NCI-H2227 (cell line): Measurements from ENCODE around the gene TMEM95.

ENCODE experiments used
- DNase-seq: peaks from one replicate; lab custom pipeline; 2025; ENCODE audit not compliant: unreplicated experiment; lab: John Stamatoyannopoulos, UW

Gene TMEM95, protein sequence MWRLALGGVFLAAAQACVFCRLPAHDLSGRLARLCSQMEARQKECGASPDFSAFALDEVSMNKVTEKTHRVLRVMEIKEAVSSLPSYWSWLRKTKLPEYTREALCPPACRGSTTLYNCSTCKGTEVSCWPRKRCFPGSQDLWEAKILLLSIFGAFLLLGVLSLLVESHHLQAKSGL

DNA sequence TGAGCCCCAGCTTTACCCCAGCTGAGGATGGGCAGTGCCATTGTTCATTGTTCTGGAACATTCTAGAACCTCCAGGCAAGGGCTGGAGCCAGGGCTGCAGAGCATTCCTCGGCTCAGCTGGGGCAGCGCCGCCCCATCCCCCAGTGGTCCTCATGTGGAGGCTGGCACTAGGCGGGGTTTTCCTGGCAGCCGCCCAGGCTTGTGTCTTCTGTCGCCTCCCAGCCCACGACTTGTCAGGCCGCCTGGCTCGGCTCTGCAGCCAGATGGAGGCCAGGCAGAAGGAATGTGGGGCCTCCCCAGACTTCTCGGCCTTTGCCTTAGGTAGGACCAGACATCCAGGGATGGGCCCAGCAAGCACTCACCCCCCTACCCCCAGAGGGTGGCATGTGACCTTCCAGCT lies at the start of gene TMEM95:
Gene TMEM95 (plus strand): TSS at position 104 of the 400 bp plus-strand sequence. CDS start 49 bp downstream, at position 153.
- peak; percentile 8 for DNase-seq

DNA sequence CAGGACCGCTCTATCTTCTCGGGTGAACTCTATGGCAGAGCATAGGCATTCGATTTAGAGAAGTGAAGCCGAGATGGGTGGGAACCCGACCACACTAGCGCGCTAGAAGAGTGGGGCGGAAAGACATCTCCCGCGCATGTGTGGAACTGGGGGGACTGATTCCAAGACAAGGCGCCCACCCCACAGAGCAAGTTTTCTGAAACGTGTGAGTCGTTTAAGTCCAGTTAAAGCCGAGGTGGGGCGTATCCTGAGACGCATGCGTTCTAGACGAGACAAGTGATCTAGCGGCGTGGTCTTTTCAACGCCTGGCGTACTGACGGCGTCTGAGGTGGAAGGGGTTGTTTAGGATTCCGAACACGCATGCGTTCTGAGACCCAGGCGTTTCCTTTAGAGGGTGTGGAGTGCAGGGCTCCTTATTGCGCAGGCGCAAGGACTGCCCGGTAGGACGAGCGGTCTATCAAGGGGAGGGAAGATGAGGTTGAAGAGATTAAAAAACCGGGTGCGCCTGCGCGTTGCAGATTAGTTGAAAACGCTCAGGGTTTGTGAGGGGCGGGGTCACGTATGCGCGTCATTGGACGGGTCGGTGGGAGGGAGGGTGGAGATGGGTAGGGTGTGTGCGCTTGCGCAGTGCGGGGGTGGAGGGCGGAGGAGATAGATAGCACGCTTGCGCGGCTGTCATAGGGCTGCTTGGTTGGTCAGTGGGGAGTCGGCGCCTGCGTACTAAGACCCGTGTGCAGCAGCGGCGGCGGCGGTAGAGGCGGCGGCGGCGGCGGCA lies 47.9 kb upstream of the TMEM95 start, which contains the start of gene EIF5A:
Gene EIF5A (plus strand): TSS at position 718 of the 775 bp plus-strand sequence. CDS start 2,008 bp downstream, outside the sequence.
- DNase-seq: peak; percentile 99

DNA sequence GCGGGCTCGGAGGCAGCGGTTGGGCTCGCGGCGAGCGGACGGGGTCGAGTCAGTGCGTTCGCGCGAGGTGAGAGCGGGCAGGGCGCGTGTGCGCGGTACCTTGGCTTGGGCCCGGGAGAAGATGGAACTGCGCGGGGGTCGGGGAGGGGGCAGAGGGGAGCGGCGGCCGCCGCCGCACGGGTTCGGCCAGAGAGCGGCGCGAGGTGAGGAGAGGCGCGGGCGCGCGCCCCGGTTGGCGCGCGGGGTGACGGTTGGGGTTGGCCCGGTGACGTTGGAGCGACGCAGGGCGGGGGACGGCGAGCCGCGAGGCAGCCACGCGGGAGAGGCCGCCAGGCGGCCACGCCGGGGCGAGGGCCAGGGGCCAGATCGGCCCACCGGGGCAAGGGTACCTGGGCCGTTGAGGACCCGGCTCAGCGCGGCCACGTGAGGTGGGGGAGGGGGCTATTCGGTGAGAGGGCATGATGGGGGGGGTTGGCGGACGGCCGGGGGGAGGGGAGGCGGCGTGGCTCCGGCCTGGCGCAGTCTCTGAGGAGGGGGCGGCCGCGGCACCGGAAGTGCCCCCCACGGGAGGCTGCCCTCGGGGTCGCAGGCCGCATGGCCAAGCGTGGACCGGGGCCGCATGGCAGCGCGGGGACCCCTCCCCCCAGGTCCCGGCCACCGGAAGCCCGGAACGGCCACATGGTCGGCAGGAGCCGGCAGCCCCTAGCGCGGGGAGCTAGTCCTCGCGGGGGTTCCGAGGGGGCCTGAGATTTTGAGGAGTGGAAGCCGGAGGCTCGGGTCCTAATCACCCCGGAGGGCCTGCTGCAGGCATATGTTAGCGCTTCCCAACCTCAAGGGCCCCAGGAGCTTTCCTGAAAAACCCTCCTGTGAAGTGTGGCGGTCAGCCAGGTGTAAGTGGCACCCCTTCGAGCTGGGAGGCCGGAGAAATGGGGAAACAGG lies 47.0 kb upstream of the TMEM95 start:
- peak; percentile 54 for DNase-seq

DNA sequence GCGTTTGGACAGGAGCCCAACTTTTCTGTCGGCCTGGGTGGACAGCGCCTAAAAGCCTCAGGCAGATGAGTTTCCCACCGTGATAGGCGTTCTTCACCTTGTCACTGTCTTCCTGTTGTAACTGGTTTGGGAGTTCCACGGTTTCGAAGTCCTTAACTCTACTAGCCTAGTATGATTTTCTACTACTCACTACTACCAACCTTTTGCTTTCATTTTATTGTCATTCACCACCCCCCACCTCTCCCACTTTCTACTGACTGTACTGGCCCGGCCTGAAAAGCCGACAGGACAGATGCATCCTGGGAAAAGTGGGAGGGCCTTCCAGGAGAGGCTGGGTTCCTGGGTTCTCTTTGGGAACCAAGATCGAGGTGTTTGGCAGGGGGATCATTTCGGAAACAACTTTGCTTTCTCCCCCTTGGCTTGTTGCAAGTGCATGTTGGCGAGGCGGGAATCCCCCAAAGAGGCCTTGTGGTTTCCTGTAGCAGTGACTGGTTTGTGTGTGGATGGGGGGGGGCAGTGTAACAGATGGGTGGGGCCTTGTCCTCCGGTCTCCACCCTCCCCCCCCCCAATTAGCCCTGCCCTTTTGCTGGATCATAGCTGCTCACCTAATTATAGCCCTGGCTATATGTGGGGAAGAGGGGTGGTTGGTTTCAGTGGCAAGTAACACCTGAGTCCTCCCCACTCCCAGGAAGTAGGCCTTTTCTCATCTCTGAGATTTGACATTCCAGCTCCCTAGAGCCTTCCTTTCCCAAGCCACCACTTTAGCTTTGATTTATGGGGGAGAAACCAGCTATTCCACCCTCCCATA lies 46.1 kb upstream of the TMEM95 start:
- DNase-seq: peak; percentile 81

DNA sequence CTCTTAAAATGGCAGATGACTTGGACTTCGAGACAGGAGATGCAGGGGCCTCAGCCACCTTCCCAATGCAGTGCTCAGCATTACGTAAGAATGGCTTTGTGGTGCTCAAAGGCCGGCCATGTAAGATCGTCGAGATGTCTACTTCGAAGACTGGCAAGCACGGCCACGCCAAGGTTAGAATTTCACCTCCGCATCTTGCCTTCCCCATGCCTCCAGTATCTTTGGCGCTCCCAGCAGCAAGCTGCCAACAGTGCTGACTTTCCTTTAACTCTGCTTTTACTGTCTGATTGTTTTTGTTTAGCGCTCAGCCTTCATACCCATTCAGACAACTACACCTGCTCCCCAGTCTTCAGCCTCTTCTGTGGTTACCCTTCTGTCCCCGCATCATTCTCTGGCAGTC lies 45.3 kb upstream of the TMEM95 start:
- DNase-seq: no peak

DNA sequence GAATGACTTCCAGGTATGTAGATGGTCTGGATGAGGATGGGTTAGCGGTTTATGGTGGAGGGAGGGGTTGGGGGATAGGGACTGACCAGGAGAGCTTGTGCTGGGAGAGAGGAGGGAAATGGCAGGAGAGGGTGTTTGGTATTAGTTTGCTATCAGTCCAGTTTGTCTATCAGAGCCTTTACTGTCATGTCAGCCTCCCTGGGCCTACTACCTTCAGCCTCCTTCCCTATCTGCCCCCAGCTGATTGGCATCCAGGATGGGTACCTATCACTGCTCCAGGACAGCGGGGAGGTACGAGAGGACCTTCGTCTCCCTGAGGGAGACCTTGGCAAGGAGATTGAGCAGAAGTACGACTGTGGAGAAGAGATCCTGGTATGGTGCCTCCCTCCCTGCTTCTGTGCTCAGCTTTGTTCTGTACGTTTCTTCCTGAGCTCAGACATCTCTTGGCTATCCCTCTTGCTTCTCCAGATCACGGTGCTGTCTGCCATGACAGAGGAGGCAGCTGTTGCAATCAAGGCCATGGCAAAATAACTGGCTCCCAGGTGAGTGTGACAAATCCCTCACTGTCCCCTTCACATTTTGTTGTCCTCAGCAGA lies 43.7 kb upstream of the TMEM95 start:
- DNase-seq: no peak

DNA sequence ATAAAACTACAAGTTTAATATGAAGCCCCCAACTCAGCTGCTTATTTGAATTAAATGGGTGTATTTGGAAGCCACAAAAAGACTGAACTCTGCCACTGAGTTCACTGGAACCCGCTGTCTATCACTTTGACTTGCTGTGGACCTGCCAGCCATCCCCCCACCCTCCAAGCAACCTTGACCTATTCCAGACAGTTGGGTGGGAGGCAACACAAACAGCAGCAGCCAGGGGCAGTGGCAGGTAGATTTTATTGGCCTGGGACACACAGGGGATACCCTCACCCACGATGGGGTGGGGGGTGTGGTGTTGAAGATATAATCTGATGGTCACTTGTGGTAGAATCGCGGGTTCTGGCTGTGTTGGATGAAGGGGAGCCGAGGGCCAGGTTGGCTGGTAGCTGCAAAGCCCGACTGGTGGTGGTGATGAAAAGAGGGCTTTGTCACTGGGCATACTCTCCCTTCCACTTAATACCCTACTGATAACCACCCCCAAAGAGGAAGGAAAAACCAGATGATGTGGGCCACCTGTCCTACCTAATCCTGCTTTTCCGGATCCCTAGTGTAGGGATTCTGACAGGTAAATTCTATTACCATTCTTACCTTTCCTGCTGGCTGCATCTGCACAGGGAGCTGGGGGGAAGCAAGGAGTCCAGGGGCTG lies 42.4 kb upstream of the TMEM95 start:
- DNase-seq: no peak

DNA sequence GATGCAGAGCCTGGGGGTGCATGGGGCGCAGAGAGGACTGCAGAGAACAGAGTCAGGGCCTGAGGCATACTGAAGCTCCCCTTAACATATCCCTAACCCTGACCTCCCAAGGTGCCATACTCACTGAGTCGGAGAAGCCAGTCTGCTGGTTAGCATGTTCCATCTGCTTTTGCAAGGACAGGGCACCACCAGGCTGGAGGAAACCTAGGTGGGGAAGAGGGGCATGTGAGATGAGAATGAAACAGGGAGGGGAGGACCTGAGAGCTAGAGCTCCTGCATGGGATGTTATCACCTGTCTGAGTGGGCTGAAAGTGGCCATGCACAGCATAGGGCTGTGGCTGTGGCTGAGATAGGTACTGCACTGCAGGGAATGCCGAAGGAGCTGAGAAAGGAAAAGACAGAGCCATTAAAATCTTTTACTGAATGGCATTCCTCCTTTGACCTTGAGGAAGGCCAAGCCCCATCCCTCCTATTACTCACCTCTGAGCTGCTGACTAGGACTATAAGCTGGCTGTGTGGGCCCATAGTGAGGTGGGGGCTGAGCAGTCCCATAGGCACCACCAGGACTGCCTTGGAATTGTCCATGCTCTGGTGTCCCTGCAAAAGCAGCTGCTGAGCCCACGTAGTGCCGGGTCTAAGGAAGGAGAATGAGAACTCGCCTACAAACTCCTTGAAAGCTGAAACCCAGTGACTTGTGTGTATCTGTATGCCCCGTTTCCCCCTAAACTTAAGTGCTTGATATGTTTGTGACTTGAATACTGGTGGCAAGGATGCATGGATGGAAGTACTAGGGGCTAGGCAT lies 41.7 kb upstream of the TMEM95 start:
- no peak for DNase-seq

DNA sequence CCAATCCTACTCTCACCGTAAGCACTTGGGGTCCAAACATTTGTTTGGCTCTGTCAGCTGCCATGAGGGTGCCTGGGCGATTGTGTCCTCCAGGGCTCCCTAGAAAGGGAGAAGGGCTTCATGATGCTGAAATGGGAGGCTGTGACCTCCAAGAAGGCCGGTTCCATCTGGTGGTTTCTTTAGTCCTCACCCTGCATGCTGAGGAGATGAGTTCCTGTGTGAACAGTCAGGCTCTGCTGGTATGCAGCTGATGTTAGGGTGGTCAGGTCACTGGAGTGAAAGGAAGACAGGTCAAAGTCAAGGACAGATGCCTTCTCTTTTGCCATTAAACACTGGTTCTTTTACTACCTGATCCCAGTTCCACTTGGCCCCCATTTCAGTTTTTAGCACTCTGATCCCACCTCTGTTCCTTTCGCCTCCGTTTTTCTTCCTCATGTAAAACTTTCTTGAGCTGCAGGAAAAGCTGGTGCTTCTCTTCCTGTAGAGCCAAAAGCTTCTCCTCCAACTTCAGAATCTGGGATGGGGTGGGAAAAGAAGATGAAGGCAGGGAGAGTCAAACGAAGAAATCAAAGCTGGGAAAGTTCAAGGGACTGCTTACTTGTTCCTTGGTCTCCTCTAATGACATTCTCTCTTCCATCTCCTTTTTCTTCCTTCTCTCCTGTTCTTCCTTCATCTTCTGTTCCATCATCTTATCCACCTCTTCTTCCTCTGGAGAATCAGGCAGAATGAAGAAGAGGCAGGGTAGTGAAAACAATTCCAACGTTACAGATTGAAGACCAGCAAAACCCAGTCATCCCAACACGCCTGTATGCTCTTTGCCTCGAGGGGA lies 40.9 kb upstream of the TMEM95 start:
- DNase-seq: no peak

DNA sequence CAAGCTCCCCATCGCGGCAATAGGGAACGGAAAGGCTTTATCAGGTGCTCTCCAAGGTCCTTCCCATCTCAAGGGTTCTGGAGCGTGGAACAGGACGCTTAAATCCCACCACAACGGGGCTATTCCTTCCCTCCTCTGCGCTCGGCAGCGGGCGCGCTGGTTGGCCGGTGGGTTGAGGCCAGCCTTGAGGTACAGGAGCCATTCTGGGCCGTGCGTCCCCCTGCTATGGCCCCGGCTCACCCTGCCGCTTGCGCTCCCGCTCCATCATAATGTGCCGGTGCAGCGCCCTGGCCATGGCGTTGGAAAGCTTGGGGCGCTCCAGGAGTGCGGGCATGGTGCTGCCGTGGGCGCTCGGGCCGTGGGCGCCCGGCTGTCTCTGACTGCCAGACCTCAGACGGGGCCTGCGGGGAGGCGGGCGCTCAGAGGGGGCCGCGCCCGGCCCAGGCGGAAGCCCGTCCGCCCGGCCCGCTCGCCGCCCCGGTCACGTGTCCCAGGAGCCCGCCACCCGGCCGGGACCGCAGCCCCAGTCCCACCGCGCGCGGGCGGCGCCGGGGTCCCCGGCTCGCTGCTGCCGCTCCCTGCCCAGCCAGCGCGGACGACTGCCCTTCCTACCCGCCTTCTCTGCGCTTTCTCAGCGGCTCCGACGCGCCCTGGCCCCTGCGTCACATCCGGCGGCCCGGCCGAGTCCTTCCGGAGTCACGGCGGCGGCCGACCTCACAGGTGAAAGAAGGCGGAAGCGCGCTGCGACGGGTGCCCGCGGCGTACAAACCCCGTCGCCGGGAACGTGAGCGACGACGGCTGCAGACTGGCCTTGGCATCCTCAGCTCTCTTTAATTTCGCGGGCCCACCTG lies 40.0 kb upstream of the TMEM95 start, which contains the start of gene GPS2:
Gene GPS2 (minus strand): TSS at position 642 of the 851 bp plus-strand sequence. CDS start 308 bp downstream, at position 334.
- DNase-seq: peak; percentile 92

DNA sequence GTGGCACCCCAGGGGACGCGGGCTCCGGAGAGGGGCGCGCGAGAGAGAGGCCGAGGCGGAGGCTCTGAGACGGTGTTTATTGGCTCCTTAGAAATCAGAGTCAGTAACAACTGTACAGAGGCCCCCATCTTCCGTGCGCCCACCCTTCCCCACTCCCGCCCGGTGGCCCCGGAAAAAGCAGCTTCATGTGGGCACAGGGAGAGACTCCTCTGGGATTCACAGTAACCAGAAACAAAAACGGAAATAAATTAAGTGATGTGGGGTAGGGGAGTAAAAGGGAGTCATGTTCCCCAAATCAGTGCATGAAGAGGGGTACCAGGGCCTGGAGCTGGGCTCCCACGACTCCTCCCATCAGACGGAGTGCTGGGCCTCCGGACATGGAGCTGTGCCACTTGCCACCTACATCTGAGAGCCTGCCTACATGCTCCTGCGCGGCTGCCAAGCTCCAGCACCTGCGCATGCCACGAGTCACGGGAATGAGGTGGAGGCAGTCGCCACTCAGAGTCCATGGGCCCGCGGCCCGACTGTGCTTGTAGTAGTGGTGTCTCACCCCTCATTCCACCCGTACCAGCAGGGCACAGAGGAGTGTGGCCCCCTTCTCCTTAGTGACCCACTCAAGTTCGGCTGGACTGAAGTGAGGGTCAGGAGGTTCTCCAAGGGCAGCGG lies 39.3 kb upstream of the TMEM95 start:
- no peak for DNase-seq

DNA sequence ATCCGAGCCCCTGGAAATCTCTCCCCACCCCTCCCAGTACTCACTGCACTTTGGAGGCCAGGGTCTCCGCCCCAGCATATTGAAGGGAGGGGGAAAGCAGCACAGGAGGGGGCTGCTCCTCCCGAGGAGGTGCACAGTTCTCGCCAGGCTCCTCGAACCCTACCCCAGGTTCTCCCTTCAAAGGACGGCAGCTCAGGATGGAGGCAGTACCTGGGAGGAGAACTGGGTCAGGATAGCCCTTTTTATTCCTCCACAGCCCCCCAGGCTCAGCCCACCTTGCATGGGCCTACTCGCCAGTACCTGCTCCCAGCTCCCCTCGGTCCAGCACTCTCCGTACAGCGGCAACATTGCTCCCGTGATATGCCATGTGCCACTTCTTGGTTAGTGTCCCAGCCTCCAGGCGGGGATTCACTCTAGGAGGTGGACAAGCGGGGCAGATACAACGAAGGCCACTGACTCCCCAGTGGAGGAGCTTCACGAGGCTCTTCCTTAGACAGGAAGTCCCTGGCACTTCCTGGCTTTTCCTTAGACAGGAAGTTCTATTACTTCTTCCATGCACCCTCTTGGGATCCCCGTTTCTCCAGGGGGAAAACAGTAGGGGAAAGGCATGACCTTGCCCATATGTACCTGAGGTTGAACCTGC lies 37.7 kb upstream of the TMEM95 start:
- DNase-seq: no peak

DNA sequence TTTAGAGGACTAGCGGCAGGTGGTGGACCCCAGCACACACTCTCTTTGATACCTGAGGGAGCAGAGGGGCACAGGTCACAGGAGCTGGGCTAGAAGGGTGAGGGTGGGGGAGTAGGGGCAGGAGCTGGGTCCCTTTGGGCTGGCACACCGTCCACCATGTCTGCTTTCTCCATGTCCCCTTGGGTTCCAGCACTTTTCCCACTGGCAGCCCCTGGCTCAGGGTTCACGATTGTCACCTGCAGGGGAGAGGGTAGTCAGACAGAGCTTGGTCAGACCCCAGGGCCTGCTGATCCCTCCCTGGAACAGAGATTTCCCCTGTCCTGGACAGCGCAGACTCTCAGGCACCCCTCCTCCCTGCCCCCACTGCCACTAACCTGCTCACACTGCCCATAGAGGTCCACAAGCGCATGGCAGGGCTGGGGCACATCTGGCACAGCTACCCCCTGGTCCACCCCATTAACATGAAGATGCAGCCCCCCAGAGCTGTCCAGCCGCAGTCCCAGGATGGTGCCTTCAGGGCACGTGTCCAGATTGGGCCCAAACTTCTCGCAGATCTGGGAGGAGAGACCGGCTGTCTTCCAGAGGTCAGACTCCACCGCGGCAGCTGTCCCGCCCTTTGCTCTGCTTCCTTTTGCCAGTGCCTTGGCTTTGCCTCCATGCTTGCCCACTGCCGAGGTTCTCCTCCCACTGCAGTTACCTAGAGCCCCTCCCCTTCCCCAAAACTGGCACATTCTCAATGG lies 36.7 kb upstream of the TMEM95 start:
- no peak for DNase-seq

DNA sequence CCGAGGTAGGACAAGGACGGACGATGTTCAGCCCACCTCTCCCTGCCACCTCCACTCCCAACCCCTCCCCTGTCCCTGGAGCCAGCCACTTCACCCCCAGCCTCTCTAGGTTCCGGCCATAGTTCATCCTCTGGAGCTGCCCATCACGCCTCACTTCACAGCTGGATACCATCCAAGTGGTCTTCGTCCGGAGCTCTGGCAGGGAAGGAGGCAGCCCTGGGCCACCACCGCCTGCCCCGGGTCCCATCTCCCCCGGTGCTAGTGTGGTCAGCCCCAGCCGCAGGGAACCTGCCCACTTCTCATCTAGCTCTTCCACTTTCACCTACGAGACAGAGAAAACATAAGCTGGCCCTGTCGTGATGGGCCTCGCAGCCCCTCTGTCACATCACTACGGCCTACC lies 33.5 kb upstream of the TMEM95 start:
- no peak for DNase-seq

DNA sequence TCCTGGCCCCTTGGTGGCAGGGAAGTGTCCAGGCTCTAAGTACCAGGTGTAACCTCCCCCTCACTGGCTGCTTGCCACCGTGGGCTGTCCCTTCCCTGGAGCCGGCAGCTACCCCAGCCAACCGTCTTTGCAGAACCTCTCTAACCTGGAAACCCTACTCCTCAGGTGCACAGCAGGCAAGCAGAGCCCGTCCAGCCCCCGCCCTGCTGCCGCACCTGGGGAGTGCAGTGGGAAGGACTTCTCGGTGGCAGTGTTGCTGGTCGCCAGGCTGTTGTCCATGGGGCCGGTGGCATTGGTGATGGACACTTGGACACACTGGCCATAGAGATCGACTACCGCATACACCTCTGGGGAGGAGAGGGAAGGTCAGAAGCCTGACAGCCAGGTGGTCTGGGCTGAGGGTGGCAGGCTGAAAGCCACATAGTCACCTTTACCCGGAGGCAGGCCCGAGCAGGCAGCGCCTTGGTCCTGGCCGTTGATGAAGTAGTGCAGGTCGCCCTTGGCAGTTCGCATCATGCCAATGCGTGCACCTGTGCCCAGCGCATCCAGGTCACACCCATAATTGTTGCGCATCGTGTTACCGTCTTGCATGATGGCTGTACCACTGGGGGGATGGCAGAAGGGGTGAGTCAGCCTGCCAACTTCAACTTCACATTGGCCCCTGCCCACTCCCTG lies 32.3 kb upstream of the TMEM95 start:
- no peak for DNase-seq
